K562 (cell line): ENCODE measurements around the gene GGNBP2. TPM values are rescaled to one million over a fixed set of nuclear protein-coding genes. Genes with fewer than 3 reads are reported as not detected.
A peak's percentile ranks its signal among the peaks of the same experiment; 100 is the strongest.

Experiments
- ARNT ChIP-seq, 2 experiments: fragments of 450-650 bp; IDR thresholded peaks; 2 replicates each; pipeline ENCODE4 v1.6.1; 2016; ENCODE audit warnings: mild to moderate bottlenecking in 1 of 2
- CTCFL ChIP-seq: IDR thresholded peaks from 2 replicates; pipeline ENCODE4 v1.6.1; 2011; ENCODE audit warnings: borderline replicate concordance, low read depth, mild to moderate bottlenecking, moderate library complexity, low read length; ENCODE audit not compliant: insufficient read depth, poor library complexity, severe bottlenecking
- DACH1 ChIP-seq: fragments of 450-650 bp; IDR thresholded peaks from 2 replicates; pipeline ENCODE4 v1.6.1; 2018; ENCODE audit not compliant: partially characterized antibody
- DMBX1 ChIP-seq: fragments of 250-450 bp; sonication (Bioruptor Pico); IDR thresholded peaks from 2 replicates; pipeline ENCODE4 v1.8.0; 2022; ENCODE audit warnings: inconsistent platforms, mild to moderate bottlenecking, moderate library complexity, borderline replicate concordance
- ELK1 ChIP-seq: sonication (generic); formaldehyde crosslinking; IDR thresholded peaks from 2 replicates; pipeline ENCODE4 v1.8.1; 2022; ENCODE audit warnings: missing genetic modification reagents
- FOXP1 ChIP-seq: sonication (generic); formaldehyde crosslinking; IDR thresholded peaks from 2 replicates; pipeline ENCODE4 v1.8.0; 2022; ENCODE audit warnings: mild to moderate bottlenecking, missing genetic modification reagents
- HDGF ChIP-seq: fragments of 450-650 bp; IDR thresholded peaks from 2 replicates; pipeline ENCODE4 v1.6.1; 2016
- ILF3 ChIP-seq: fragments of 450-650 bp; IDR thresholded peaks from 2 replicates; pipeline ENCODE4 v1.6.1; 2018; ENCODE audit warnings: antibody characterized with exemption, mild to moderate bottlenecking, moderate library complexity, borderline replicate concordance
- KLF13 ChIP-seq: fragments of 450-650 bp; IDR thresholded peaks from 2 replicates; pipeline ENCODE4 v1.6.1; 2016; ENCODE audit warnings: missing genetic modification characterization, low read depth, mild to moderate bottlenecking, missing compliant biosample characterization, moderate library complexity, borderline replicate concordance
- NCOA4 ChIP-seq: fragments of 450-650 bp; IDR thresholded peaks from 2 replicates; pipeline ENCODE4 v1.6.1; 2018; ENCODE audit warnings: mild to moderate bottlenecking; ENCODE audit not compliant: partially characterized antibody
- NR2F6 ChIP-seq: fragments of 450-650 bp; formaldehyde crosslinking; IDR thresholded peaks from 2 replicates; pipeline ENCODE4 v1.4.0; 2020; ENCODE audit warnings: mild to moderate bottlenecking
- POLR2AphosphoS2 ChIP-seq: IDR thresholded peaks from 2 replicates; pipeline ENCODE4 v1.6.1; 2012; ENCODE audit warnings: low read length, improper control_type of control experiment
- POU5F1 ChIP-seq: fragments of 150-350 bp; IDR thresholded peaks from 2 replicates; pipeline ENCODE4 v1.6.1; 2014; ENCODE audit warnings: borderline replicate concordance, low read length, low read depth, mild to moderate bottlenecking; ENCODE audit not compliant: partially characterized antibody
- PTRF ChIP-seq: fragments of 450-650 bp; IDR thresholded peaks from 2 replicates; pipeline ENCODE4 v1.6.1; 2016; ENCODE audit warnings: mild to moderate bottlenecking, missing genetic modification characterization, missing compliant biosample characterization
- PURB ChIP-seq: sonication (generic); formaldehyde crosslinking; IDR thresholded peaks from 2 replicates; pipeline ENCODE4 v1.9.0; 2021; ENCODE audit warnings: low read depth, mild to moderate bottlenecking, missing genetic modification reagents
- RAD21 ChIP-seq, 2 experiments: fragments of 250-450 bp in 1 of 2; fragments of 450-650 bp in 1 of 2; sonication (Bioruptor Pico) in 1 of 2; formaldehyde crosslinking in 1 of 2; IDR thresholded peaks in 1 of 2; conservative IDR thresholded peaks in 1 of 2; 2 replicates each; pipeline versions ENCODE4 v1.4.0 to v1.8.0; 2020 to 2022; ENCODE audit warnings: mild to moderate bottlenecking in 2 of 2, moderate library complexity in 1 of 2
- SRSF9 ChIP-seq: fragments of 200-400 bp; formaldehyde crosslinking; IDR thresholded peaks from 2 replicates; pipeline ENCODE4 v1.6.1; 2017; ENCODE audit warnings: low read depth, low read length, borderline replicate concordance
- STAG1 ChIP-seq: sonication (generic); formaldehyde crosslinking; IDR thresholded peaks from 2 replicates; pipeline ENCODE4 v1.5.0; 2020; ENCODE audit warnings: missing genetic modification reagents, borderline replicate concordance
- TBL1XR1 ChIP-seq, 2 experiments: IDR thresholded peaks; 2 replicates each; pipeline ENCODE4 v1.6.1; 2012; ENCODE audit warnings: improper control_type of control experiment in 2 of 2, low read length in 2 of 2, mild to moderate bottlenecking in 1 of 2
- VEZF1 ChIP-seq: fragments of 200-800 bp; sonication (Bioruptor generic); IDR thresholded peaks from 2 replicates; pipeline ENCODE4 v1.6.1; 2017; ENCODE audit warnings: missing genetic modification characterization, missing compliant biosample characterization
- ZBTB9 ChIP-seq: fragments of 450-650 bp; formaldehyde crosslinking; IDR thresholded peaks from 2 replicates; pipeline ENCODE4 v1.4.0; 2020; ENCODE audit warnings: mild to moderate bottlenecking, moderate library complexity
- ZC3H11A ChIP-seq: IDR thresholded peaks from 2 replicates; pipeline ENCODE4 v1.6.1; 2012; ENCODE audit warnings: low read depth, low read length, improper control_type of control experiment
- ZFPM2 ChIP-seq: fragments of 250-450 bp; sonication (Bioruptor Pico); IDR thresholded peaks from 2 replicates; pipeline ENCODE4 v1.5.1; 2022; ENCODE audit warnings: mild to moderate bottlenecking
- ZNF384 ChIP-seq: IDR thresholded peaks from 2 replicates; pipeline ENCODE4 v1.6.1; 2012; ENCODE audit warnings: low read depth, low read length, improper control_type of control experiment
- polyA plus RNA-seq, 8 experiments: library from polyadenylated mRNA; depleted of rRNA in 4 of 8; stranded (reverse) in 5 of 8; unstranded in 3 of 8; fragments of >200 nt; fragmentation: Nextera tagmentation in 2 of 8; fragmentation: Illumina TruSeq in 1 of 8; extraction: Ambion mirVana in 2 of 8; extraction: Trizol in 1 of 8; gene quantifications; 2 replicates each; pipeline versions ENCODE4 v1.2.1 to v1.2.3, GENCODE V29; 2011 to 2014; ENCODE audit warnings: inconsistent platforms in 1 of 8, missing spikeins in 1 of 8
- total RNA-seq, 7 experiments: library from RNA; depleted of rRNA in 6 of 7; stranded (reverse); fragments of >200 nt in 6 of 7; fragmentation: Illumina TruSeq in 2 of 7; extraction: Trizol in 2 of 7; gene quantifications; 2 replicates each; pipeline versions ENCODE4 v1.2.1 to v1.2.3, GENCODE V29; 2011 to 2021; ENCODE audit warnings: low replicate concordance in 1 of 7

The GGNBP2 gene
- total and polyA plus RNA-seq, 9 of the 15 experiments (the other 6 are each of a cell fraction or from before 2014, with no cell fraction given) = 35.7 to 96.6 (median 64.1) TPM

- TF ChIP-seq ELK1 (CRISPR knock-in tag) = no peak
- TF ChIP-seq ILF3 = no peak
- TF ChIP-seq ZNF384 = no peak
- no peak for TF ChIP-seq KLF13 (tag)
- no peak for TF ChIP-seq HDGF
- TF ChIP-seq SRSF9 = no peak
- no peak for TF ChIP-seq DMBX1 (CRISPR knock-in tag)
- no peak for TF ChIP-seq TBL1XR1 (IDR thresholded peaks at IDR 0.05; ENCODE audit: low read length in 2 of 2)
- no peak for TF ChIP-seq FOXP1 (CRISPR knock-in tag)
- TF ChIP-seq POLR2AphosphoS2 = no peak
- peak; percentile 97 for TF ChIP-seq STAG1 (CRISPR knock-in tag)
- no peak for TF ChIP-seq ZFPM2 (CRISPR knock-in tag)
- no peak for TF ChIP-seq DACH1
- no peak for TF ChIP-seq ZBTB9
- TF ChIP-seq ZC3H11A = no peak
- TF ChIP-seq ARNT (IDR thresholded peaks at IDR 0.05) = no peak
- TF ChIP-seq PURB = no peak
- TF ChIP-seq NCOA4 = no peak
- peak; percentile 81 to 95 for TF ChIP-seq RAD21 (CRISPR knock-in tag; conservative IDR thresholded peaks at IDR 0.05 in 1 of 2, IDR thresholded peaks at IDR 0.05 in 1 of 2)
- TF ChIP-seq NR2F6 = no peak
- peak; percentile 31 for TF ChIP-seq CTCFL
- TF ChIP-seq PTRF (tag) = no peak
- 0 out of 2 replicates have a peak, but pooled peaks have one; percentile 14 for TF ChIP-seq VEZF1 (CRISPR knock-in tag)
- TF ChIP-seq POU5F1 = no peak
Measured at GRCh38 chr17:36629252-36629847, 84.6 kb downstream of the GGNBP2 start (continued).
